ENCODE results near the gene SPSB4.
"Not testable (repeated sequence)": the region's sequence is repeated elsewhere in the genome, so short reads cannot be mapped to it uniquely, and the experiment has no call there.

Gene SPSB4

DNA sequence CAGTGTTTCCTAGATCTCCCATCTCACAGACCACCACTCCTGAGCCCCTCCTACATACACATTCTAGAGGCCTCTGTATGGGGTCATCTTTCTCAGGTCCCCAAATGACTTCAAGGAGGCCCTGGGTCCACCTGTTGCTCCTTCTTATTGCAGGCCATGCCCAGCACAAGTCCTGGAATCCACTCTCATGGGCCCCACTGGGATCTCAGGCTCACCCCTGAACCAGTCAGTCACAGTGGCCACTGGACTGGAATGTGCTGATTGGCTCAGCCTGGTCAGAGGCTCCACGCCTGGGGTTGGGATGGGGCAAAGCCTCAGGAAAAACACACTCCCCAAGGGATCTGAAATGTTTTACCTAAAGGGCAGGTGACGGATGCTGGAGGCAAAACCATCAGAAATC lies 55.7 kb downstream of the SPSB4 start:
- TF ChIP-seq, protein P1, sequence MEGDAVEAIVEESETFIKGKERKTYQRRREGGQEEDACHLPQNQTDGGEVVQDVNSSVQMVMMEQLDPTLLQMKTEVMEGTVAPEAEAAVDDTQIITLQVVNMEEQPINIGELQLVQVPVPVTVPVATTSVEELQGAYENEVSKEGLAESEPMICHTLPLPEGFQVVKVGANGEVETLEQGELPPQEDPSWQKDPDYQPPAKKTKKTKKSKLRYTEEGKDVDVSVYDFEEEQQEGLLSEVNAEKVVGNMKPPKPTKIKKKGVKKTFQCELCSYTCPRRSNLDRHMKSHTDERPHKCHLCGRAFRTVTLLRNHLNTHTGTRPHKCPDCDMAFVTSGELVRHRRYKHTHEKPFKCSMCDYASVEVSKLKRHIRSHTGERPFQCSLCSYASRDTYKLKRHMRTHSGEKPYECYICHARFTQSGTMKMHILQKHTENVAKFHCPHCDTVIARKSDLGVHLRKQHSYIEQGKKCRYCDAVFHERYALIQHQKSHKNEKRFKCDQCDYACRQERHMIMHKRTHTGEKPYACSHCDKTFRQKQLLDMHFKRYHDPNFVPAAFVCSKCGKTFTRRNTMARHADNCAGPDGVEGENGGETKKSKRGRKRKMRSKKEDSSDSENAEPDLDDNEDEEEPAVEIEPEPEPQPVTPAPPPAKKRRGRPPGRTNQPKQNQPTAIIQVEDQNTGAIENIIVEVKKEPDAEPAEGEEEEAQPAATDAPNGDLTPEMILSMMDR (IDR thresholded peaks at IDR 0.05; ENCODE audit: insufficient read depth, low read depth, low read length, missing control alignments), result no peak
- no peak overlapping the region for H3K4me3 ChIP-seq (ENCODE audit: low read length)
- no peak for DNase-seq (ENCODE audit: low read depth)

DNA sequence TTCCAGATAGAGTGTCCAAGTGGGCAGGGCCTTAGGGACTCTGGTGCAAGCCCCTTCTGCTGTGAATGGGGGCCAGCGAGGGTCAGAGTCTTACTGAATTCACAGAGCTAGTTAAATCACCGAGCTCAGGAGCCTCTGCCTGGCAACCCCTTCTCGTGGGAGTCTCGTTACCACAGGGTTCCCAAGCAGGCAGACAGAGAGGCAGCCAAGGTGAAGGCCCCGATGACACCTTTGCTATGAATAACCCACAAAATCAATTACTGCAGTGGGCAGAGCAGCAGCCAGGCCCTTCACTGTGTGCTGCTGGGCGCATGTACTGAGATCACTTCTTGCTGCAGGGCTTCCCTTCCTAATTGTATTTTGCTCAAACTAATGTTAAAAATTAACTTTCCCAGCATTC lies 56.9 kb downstream of the SPSB4 start:
- TF ChIP-seq, protein P1 (IDR thresholded peaks at IDR 0.05; ENCODE audit: insufficient read depth, low read depth, low read length, missing control alignments), result no peak
- no peak for DNase-seq (ENCODE audit: low read depth)
- no peak overlapping the region for H3K4me3 ChIP-seq (ENCODE audit: low read length)

DNA sequence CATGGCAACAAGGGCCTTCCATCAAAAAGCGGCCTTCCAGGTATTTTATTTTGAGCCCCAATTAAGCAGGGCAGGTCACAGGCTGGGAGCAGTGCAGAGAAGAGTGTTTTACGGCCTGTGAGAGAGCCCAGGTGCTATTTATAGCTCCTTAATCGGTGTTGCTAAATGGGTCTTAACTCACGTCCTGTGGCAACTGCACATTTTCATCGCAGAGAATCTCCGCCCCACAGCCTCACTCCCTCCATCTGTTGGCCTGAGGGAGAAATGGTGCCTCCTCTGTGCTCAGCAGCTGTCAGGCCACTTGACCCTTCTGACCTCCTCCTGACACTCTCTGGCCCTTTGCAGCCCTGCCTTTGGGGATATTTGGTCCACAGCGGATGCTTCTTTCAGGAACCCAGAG lies 58.6 kb downstream of the SPSB4 start:
- H3K4me3 ChIP-seq (ENCODE audit: low read length), result no peak overlapping the region
- DNase-seq (ENCODE audit: low read depth), result no peak
- TF ChIP-seq, protein P1 (IDR thresholded peaks at IDR 0.05; ENCODE audit: insufficient read depth, low read depth, low read length, missing control alignments), result no peak

DNA sequence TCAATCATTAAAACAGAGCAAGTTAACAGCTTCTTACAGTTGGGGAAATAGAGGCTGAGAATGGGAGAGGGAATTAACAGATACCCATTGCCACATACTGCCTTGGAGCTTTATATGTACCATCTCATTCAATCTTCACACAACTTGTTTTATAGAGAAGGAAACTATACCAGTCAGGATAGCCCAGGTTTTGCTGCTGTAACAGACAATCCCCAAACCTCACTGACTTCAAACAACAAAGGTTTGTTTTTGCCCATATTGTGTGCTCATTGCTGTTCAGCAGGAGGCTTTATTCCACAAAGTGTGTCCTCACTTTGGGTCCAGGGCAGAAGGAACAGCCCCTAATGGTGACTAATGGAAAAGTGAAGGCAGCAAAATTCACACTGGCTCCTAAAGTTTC lies 59.2 kb downstream of the SPSB4 start:
- TF ChIP-seq, protein P1 (IDR thresholded peaks at IDR 0.05; ENCODE audit: insufficient read depth, low read depth, low read length, missing control alignments), result no peak
- H3K4me3 ChIP-seq (ENCODE audit: low read length), result no peak overlapping the region
- DNase-seq (ENCODE audit: low read depth), result no peak

DNA sequence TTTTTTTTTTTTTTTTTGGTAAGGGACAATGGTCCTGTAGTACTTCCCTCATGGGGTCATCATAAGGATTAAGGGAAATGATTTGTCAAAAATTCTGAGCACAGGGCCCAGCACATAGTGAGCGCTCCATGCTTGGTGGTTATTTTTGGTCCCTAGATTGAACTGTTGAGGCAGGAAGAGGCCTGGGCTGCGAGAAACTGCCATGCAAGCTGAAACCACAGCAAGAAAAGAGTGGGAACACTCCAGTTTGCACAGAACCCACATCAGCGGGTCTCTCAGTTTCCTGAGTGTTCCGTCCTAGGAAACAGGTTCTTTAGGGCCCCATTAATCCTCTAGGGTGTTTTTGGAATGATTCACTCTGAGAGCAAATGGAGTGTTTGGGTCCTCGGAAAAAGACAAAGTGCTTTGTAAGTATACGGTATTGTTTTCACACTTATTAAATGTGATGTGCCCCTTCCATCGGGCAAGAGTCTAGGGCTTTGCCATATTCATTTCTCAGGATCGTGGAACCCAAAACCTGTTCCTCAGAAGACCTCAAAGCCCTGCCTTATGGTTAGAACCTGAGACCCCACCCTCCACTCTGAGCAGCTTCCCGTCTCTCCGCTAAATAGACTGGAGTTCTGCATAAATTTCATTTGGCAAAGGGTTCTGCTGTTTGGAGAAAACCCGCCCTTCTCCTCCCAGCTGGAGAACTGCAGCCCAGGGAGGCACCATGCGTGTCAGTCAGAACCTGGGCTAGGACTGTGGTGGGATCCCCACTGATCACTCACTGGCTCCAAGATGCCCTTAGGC lies 60.4 kb downstream of the SPSB4 start:
- no peak overlapping the region for H3K4me3 ChIP-seq (ENCODE audit: low read length)
- TF ChIP-seq, protein P1 (IDR thresholded peaks at IDR 0.05; ENCODE audit: insufficient read depth, low read depth, low read length, missing control alignments), result no peak
- DNase-seq (ENCODE audit: low read depth), result no peak

DNA sequence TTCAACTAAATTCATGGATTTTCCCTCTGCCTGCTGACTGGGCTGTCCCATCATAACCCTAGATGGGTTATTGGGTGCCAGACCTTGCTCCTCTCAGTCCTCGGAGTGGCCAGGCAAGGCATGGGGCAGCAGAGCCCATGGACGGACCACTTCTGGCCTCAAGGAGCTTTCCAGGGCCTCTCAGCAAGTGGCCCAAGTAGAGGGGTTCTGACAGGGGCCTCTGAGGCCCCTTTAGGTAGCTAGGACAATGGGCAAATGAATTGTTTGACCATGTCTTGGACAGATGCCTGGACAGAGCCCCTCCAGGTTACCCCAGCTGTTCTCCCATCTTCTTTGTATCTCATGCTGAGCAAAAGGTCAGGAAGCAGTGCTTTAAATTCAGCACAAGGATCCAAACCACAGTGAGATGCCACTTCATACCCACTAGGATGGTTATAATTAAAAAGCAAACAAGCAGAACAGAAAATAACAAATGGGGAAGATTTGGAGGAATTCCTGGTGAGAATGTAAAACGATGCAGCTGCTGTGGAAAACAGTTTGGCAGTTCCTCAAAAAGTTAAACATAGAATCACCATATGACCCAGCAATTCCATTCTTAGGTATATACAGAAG lies 61.6 kb downstream of the SPSB4 start:
- H3K4me3 ChIP-seq (ENCODE audit: low read length), result no peak overlapping the region
- DNase-seq (ENCODE audit: low read depth), result no peak
- TF ChIP-seq, protein P1 (IDR thresholded peaks at IDR 0.05; ENCODE audit: insufficient read depth, low read depth, low read length, missing control alignments), result no peak

DNA sequence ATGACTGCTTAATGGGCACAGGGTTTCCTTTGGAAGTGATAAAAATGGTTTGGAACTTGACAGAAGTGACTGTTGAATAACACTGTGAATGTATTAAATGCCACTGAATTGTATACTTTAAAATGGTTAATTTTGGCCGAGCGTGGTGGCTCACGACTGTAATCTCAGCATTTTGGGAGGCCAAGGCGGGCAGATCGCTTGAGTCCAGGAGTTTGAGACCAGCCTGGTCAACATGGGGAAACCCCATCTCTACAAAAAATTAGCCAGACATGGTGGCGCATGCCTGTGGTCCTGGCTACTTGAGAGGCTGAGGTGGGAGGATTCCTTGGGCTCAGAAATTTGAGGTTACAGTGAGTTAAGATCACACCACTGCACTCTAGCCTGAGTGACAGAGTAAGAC lies 62.5 kb downstream of the SPSB4 start:
- H3K4me3 ChIP-seq (ENCODE audit: low read length); DNase-seq (ENCODE audit: low read depth): not testable (repeated sequence)
